ENCODE data around the gene ZNF70. TPM values are rescaled to one million over a fixed set of nuclear protein-coding genes. Genes with fewer than 3 reads are reported as not detected.

Gene ZNF70
- total RNA-seq, 6 experiments from 2014 or later: 0.51 to 1.2 (median 0.85) TPM

DNA sequence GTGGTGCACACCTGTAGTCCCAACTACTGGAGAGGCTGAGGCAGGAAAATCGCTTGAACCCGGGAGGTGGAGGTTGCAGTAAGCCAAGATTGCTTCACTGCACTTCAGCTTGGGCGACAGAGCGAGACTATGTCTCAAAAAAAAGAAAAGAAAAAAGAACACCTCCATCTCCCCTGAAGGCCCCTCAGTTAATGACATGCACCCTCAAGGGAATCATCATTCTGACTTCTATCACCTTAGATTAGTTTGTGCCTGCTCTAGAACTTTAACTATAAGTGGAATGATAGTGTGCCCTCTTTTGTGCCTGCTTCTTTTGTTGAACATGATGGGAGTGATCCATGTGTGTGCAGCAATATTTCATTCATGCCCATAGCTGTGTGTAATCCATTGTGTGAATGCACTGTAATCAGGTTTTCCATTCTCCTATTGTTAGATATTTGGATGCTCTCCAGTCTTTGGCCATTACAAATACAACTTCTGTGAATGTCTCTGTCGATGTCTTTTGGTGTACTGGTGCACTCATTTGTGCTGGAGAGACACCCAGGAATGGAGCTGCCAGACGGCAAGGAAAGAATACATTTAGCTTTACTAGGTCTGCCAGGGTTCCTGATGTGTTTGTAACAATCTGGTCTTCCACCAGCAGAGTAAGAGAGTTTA is 4.2 kb upstream of the ZNF70 start:
- intact Hi-C loops (cut with DNase I): no loop called here
- 74% methylated on average over 6 of the region's 6 CpGs for WGBS (ENCODE audit: insufficient coverage, low coverage, low lambda C conversion rate, missing lambda C conversion rate)
- H3K9me3 ChIP-seq: no peaks in the 10 kb centered on the region
- no peak overlapping the region for H3K4me3 ChIP-seq
- ATAC-seq (no peak), DNase-seq (no peak)
- no peaks in the 10 kb centered on the region for H3K4me1 ChIP-seq
- TF ChIP-seq, protein P1, sequence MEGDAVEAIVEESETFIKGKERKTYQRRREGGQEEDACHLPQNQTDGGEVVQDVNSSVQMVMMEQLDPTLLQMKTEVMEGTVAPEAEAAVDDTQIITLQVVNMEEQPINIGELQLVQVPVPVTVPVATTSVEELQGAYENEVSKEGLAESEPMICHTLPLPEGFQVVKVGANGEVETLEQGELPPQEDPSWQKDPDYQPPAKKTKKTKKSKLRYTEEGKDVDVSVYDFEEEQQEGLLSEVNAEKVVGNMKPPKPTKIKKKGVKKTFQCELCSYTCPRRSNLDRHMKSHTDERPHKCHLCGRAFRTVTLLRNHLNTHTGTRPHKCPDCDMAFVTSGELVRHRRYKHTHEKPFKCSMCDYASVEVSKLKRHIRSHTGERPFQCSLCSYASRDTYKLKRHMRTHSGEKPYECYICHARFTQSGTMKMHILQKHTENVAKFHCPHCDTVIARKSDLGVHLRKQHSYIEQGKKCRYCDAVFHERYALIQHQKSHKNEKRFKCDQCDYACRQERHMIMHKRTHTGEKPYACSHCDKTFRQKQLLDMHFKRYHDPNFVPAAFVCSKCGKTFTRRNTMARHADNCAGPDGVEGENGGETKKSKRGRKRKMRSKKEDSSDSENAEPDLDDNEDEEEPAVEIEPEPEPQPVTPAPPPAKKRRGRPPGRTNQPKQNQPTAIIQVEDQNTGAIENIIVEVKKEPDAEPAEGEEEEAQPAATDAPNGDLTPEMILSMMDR (IDR thresholded peaks at IDR 0.05): no peak
- no peak for TF ChIP-seq POLR2A (IDR thresholded peaks at IDR 0.05)
- no peaks in the 10 kb centered on the region for H3K27me3 ChIP-seq
- no peak overlapping the region for H3K27ac ChIP-seq
- no peaks in the 10 kb centered on the region for H3K36me3 ChIP-seq

DNA sequence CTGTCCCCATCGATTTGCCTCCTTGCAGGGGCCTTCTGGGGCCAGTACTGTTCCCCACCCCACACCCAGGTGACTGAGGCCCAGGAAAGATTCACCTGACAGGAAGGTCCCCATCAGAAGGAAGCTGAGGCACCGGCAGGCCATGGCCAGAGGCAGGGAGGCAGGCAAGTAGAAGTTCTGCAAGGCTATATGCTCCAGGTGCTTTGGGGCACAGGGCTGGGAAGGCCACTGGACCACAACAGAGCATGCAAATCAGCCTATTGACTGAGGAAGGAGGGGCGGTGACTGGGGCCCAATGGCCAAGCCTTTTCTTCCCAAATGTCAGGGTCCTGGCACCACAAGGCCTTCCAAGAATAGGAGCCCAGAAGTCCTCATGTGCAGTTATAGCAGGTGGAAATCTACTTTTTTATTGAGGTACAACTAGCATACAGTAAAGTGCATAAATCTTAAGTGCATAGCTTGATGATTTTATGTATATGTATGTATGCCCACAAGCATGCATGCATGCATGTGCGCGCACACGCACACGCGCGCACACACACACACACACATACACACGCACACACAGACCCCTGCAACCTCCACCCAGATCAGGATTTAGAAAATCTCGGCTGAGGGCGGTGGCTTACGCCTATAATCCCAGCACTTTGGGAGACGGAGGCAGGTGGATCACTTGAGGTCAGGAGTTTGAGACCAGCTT is 3.5 kb upstream of the ZNF70 start, which contains the start of gene VPREB3:
Gene VPREB3, minus strand, starts transcription at position 206 of the 700 bp plus-strand sequence. Its CDS starts 62 bp downstream, at position 144.
- no peak within 1 kb of the TSS for H3K27ac ChIP-seq
- WGBS (ENCODE audit: insufficient coverage, low coverage, low lambda C conversion rate, missing lambda C conversion rate): 78% methylated on average over 7 of the region's 14 CpGs
- H3K4me1 ChIP-seq: no peaks in the 10 kb centered on the region

DNA sequence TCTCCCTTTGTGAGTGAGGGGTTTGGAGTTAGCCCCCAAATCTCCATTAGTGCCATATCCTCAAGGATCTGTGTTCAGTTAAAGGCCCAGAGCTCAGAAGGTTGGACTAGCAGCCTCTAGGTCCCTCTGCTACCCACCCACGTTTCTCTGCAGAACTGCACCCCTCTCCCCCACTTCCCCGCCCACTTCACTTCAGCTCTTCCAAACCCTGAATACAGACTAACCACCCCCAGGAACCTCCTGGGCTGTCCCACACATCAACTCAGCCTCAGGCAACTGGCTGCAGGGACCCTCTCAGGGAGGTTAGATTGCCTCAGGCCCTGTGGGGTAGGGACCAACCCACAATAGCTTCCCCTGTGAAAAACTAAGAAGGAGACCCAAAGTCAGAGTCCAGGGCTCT is 2.5 kb upstream of the ZNF70 start:
- no peak overlapping the region for H3K4me3 ChIP-seq
- H3K4me1 ChIP-seq: no peaks in the 10 kb centered on the region
- TF ChIP-seq POLR2A (IDR thresholded peaks at IDR 0.05): no peak
- TF ChIP-seq, protein P1 (IDR thresholded peaks at IDR 0.05): no peak
- intact Hi-C loops (cut with DNase I): no loop called here
- no peak overlapping the region for H3K27ac ChIP-seq
- H3K36me3 ChIP-seq: no peaks in the 10 kb centered on the region
- ATAC-seq: no peak
- no peaks in the 10 kb centered on the region for H3K27me3 ChIP-seq
- no peaks in the 10 kb centered on the region for H3K9me3 ChIP-seq
- WGBS (ENCODE audit: insufficient coverage, low coverage, low lambda C conversion rate, missing lambda C conversion rate): 75% methylated on average over 2 of the region's 2 CpGs
- DNase-seq: no peak

More for the DNA sequence above, 3.5 kb upstream of the ZNF70 start, which contains the start of gene VPREB3:
- intact Hi-C loops (cut with DNase I): no loop called here
- TF ChIP-seq POLR2A (IDR thresholded peaks at IDR 0.05): no peak
- TF ChIP-seq, protein P1 (IDR thresholded peaks at IDR 0.05): no peak
- Histone ChIP-seq H3K27me3 (no peaks in the 10 kb centered on the region), H3K36me3 (no peaks in the 10 kb centered on the region), H3K4me3 (no peak within 1 kb of the TSS), H3K9me3 (no peaks in the 10 kb centered on the region)
- ATAC-seq (no peak), DNase-seq (no peak)

DNA sequence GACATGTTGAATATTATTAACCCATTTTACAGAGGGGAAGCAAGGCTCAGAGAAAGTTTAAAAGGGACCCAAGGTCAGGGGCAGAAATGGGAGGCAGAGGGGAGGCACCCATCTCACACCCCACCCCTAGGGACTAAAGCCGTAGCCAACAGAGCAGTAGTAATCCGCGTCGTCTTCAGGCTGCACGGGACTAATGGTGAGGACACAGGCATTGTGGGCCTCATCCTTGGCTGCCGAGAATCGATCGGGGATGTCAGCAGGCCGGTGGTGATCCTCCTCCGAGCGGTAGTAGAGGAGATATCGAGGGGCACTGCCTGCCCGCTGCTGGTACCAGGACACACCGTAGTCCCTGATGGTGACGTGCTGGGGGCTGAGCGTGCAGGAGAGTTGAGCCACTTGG is 1.8 kb upstream of the ZNF70 start:
- TF ChIP-seq POLR2A (IDR thresholded peaks at IDR 0.05): no peak
- TF ChIP-seq, protein P1 (IDR thresholded peaks at IDR 0.05): no peak
- DNase-seq: no peak
- Histone ChIP-seq H3K9me3 (no peaks in the 10 kb centered on the region), H3K36me3 (no peaks in the 10 kb centered on the region), H3K27ac (no peak overlapping the region), H3K4me3 (no peak overlapping the region), H3K4me1 (no peaks in the 10 kb centered on the region), H3K27me3 (no peaks in the 10 kb centered on the region)
- intact Hi-C loops (cut with DNase I): no loop called here
- 87% methylated on average over 3 of the region's 16 CpGs for WGBS (ENCODE audit: insufficient coverage, low coverage, low lambda C conversion rate, missing lambda C conversion rate)
- no peak for ATAC-seq

Data from right lobe of liver (tissue), 6 donors.